GM19351 (cell line): ENCODE results near the gene KCND3.
"Not testable (repeated sequence)": the region's sequence is repeated elsewhere in the genome, so short reads cannot be mapped to it uniquely, and the experiment has no call there.

Experiments
- ATAC-seq: cut with Tn5 transposase; IDR thresholded peaks from one replicate; pipeline ENCODE4 v1.9.1; 2021; ENCODE audit warnings: mild to moderate bottlenecking, moderate library complexity; ENCODE audit not compliant: unreplicated experiment

KCND3 gene

DNA sequence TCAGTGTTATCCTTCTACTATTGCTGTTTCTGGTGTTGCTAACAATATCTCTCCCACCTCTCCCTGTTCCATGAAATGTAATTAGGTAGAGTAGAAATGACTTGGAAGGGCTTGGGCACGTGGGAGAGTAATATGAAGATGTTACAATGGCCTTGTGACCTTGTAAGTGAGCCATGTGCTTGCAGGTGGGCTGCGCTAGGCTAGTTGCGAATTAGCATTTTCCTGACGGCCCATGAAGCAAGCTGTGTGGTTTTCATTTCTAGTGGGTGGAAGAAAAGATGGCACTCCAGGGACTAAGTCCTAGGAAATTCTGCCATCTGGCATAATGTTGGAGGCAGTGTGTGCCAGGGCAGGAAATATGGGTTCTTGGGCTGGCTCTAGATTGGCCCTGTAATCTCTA, 241.5 kb downstream of the KCND3 start:
- ATAC-seq, result no peak

DNA sequence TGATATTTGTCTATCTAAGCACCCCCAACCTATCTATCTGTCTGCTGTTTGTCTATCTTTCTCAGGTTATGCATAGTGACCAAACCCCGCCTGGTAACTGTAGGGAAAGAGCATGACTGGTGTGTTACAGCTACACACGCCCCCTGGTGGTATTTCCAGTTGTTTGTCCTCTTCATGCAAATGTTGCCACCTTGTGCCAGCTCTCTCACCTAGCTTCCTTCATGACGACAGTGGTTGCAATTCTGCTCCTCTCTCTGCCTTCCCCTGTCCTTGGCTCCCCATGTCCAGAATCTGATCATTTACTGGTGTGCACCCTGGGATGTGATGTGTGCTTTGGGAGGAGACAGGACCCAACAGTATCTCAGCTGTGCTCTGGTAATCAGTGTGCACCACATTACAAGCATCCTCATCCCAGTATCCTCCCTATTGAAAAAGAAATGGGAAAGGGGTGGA, 242.2 kb downstream of the KCND3 start:
- no peak for ATAC-seq

DNA sequence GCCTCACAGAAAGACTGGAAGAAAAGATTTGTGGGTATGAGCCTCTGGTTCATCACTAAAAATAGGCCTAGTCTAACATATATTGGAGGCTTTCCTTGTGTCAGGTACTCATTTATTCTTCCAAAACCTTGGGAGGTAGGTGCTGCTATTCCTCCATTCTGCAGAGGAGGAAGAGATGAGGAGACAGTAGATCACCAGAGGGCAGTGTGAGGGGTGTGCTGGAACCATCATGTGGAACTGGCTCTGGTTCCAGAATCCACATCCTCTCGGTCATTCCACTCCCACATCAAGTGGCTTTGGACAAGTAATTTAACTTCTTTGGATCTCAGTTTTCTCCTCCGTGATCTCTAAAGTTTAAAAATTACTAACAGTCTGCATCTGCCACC, 242.9 kb downstream of the KCND3 start:
- no peak for ATAC-seq

DNA sequence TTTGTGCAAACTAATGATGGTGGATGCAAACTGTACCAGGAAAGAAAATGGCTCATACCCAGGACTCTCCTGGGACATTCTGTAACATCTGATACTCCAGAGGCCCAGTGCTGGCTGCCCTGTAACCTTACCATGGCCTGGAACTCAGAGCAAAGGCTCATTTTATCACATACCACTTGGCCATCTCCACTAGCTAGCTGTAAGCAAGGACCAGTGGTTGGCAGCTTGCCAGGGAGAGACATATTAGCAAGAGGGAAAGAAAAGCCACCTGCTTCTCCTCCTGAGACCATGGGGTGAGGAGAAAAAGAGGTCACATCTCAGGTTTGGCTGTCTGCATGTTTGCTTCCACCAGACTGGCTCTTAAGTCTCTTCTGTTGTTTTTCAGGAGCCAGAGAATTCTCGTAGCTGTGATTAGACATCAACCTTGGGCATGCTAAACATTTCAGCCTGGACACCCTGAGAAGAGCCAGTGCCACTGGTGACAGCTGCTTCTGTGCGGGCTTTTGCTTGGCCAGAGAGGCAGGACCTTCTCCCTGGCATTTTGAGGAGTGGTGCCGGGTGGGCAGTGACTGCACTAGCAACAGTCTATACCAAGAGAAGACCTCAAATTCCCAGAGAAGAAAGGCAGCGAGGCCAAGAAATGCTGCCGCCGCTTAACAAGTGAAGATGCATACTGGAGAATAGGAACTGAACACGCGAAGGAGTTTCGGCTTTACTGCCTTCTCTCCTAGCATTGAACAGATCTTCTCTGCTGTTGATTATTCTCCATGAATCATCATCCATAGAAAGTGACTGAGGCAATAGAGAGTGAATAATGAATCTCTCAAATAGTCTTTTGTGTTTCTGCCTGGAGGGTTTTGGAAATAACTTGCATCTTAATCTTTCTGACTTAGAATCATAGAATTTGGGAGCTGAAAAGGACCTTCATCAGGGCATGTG, 243.5 kb downstream of the KCND3 start:
- ATAC-seq, result no peak

DNA sequence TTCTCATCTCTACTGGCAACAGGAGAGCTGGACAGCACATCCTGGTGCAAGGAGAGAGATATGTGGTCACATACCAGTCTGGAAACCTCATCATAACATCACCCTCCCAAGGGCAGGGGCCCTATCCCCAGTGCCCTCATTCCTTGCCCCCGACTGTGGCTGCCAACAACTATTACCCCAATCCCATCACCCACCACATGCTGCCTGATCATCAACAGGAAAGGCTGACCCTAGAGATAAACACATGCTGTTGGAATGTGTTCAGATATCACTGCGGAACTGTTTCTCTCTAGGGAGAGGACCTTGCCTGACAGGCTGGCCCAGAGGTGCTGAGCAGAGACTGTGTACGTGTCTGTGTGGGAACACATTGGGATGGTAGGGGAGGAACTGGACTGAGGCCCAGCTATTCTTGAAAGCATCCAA, 245.8 kb downstream of the KCND3 start:
- no peak for ATAC-seq

DNA sequence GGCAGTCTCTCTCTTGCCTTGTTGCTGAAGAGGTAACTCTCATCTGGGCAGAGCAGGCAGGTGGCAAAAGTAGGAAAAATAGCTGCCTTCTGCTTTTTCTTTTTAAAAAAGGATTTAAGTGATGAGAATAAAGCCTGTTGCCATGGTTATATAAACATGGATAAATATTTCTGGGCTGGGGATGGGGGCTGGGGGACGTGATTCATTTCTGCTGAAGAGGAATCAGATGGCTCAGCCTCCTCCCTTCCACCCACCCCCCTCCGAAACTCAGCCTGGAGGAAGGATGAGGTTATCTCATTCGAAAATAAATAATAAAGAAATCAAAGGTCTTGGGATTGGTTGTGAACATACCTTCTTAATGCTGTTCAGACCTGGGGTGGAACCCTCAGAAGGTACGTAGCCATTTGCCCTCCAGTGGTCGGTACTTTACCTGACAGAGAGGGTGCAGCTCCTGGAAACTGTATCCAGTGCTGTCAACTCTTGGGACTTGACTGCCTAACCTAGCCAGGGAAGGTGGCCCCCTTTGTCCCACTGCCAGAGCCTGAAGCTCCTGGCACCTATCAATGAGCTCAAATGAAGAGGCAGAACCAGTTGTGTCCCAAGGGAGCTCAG, 246.4 kb downstream of the KCND3 start:
- no peak for ATAC-seq

DNA sequence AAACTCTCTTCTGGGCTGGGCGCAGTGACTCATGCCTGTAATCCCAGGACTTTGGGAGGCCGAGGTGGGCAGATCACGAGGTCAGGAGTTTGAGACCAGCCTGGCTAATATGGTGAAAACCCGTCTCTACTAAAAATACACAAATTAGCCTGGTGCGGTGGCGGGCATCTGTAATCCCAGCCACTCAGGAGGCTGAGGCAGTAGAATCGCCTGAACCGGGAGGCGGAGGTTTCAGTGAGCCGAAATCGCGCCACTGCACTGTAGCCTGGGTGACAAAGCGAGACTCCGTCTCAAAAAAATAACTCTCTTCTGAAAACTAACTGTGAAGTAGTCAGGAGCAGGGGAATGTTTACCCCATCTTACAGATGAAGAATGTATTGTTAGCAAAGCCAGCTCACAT, 247.2 kb downstream of the KCND3 start:
- ATAC-seq, result not testable (repeated sequence)

DNA sequence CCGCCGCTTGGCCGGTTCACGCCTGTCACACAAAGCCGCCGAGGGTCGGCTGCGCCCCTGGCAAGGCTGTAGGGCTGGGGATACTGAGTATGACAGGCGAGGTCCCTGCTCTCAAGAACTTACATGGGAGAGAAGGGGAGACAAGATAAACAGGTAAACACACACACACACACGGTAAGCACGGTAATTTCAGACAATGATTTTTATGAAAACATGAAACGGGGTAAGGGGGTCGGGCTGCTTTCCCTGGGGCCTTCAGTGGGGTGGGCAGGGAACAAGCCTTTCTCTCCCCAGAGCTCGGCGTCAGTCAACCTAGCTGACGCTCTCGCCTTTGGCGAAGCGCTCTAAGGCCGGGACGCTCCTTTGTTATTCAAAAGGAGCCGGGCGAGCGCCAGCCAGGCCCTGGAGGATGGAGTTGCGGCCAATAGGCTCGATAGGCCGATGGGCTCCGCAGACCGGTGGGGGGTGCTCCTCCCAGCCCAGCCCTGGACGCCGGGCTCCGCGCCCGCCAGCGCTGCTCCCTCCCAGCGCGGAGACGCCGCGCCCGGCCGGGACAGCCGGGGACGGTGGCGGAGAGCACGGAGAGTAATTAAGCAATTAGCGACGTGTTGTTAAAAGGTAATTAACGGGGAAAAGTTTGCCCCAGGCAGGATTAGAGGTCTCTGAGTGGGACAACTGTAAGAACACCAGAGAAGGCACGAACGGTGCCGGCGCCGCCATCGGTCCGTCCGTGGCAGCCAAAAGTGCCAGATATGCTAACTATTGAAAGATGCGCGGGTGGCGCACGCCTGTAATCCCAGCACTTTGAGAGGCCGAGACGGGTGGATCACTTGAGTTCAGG, 249.3 kb downstream of the KCND3 start:
- no peak for ATAC-seq

DNA sequence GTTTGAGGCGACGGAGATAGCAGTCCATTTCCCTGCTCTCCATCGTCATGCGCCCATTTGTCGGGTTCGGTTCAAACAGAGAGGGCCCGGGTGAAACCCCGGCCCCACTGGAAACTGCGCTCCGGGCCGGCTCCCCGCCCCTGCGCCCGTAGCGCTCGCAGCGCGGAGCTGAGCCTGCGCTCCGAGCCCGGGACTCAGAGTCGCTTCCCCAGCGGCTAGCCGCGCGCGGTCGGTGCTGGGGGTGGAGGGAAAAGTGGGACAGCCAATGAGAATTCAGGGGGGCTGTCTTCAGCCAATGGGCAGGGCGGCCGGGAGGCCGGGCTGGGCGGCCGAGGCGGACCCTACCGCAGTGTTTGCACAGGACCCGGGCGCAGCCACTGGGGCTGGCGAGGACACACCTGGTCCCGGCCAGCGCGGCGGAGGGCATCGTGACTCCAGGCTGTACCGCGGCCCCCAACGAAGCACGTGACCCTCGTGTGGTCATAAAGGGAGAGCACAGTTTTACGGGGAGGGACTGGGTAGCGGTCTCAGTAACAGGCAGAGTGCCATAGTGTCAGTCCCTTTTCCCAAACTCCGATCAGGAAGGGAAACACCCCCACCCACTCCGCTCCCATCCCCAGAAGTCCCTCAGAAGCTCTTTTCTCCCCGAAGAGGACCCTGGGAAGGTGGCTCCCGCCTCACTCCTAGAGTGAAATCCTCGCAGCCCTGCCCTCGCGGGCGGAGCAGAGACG, 250.1 kb downstream of the KCND3 start, which contains the start of gene INKA2:
INKA2 (minus strand) TSS at position 202 of the 731 bp plus-strand sequence; CDS start at position 49, 153 bp downstream.
- ATAC-seq, result peak; percentile 82

DNA sequence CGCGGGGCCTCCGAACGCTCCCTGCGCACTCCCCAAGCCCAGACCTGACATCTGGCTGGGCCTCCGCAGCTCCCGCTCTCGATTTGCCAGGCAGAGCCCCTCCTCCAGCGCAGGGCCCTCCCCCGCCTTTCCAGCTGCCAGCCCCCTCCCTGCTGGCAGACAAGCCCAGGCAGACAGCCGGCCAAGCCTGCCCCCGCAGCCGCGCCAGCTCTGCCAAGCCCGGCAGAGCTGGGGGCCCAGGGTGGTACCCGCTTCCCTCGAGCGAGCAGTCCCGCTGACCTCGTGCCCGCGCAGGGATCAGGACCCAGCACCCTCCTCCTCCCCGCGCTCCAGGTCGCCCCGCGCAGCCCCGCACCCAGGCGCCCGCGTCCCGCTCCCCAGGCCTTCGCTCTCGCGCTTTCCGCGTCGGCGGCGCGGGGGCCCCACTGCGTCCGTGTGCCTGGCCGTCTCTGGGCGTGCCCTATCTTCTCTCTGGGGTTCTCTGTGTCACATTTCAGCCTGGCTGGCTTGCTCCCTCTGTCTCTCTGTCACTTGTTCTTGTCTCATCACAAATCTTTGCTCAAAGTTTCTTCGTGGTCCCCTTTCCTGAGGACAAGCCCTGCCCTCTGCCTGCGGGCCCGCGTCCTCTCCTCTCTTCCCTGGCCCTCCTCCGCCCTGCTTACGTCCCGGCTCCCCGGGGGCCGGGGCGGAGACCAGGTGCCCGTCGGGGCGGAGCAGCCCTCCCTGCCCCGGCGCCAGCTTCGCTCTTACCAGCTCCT, 250.9 kb downstream of the KCND3 start:
- peak; percentile 54 for ATAC-seq

DNA sequence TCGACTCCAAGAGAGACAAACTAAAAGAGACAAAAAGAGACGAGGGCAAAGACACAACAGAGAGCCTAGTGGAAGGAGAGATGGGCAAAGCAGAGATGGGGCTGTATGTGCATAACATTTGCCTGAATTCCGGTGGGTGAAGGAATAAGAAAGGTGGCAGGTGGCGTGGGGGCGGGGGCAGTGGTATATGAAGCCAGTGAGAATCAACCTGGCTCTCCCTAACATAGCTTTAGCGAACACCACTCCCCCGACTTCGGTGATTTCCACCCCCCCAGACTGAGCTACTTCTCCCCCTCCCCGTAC, 251.4 kb downstream of the KCND3 start:
- no peak for ATAC-seq

DNA sequence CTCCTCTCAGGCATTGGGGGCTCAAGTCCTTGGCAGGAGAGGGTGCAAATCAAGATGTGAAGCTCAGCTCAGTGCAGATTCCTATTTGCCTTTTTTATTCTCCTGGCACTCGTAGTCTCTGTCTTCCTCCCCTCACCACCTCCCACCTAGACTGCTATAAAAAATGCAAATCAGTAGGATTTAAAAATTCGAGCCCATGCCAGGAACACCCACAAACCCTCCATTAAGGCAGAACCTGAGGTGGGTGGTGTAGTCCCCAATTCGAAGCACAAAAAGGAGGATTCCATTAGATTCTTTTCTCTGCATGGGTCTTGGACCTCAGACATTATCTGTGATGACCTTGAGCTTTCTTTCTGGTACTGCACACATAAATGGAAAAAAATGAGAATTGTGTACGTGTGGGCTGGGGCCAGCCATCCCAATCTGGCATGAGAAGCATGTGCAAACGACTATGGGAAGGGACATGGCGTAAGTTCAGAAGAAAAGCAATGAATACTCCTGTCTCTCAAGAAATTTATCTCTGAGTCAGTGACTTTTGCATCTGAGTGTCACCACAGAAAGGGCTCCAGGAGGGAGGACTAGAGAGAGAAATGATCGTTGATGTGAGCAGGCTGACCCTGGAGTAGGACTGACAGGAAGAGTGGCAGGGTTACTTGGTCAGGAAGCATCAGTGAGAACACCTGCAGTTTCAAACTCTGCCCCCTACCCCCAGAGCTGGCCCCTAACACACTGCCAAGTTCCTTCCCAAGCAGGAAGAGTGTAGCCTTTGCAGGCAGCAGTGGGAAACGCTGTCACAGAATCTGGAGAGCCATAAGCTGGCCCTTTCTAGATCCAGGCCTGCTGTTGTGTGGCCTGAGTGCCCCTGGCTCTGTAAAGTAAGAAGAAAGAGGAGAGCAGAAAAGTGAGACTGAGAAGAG, 252.0 kb downstream of the KCND3 start:
- ATAC-seq, result no peak

DNA sequence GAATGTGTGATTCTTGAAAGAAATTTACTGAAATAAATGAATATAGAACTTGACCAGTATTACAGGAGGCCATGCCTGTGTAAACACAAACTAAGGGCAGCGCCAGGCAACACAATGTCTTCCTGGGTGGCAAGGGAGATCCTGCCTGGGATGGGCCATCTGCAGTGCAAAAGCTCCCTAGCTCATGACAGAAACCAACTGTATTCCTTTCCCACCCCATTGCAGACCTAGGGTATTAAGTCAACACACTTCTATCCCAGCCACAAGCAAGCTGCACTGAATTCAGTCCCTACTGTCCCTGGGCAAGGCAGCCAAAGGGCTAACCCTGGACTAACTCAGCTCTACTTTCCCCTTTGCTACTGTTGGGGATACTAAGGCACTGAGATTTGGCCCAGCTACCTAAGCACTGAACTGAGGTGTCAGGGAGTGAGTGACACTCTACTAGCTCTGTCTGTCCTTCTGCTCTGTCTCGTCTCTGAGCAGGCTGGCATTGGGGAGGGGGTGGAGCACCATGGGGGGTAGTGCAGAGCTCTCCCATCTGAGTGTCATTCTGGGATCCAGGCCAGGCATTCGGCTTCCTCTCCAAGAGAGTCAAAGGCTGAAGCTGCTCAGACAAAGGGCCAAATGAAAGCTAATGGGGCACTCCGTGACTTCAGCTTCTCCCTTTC, 252.8 kb downstream of the KCND3 start:
- ATAC-seq, result no peak

DNA sequence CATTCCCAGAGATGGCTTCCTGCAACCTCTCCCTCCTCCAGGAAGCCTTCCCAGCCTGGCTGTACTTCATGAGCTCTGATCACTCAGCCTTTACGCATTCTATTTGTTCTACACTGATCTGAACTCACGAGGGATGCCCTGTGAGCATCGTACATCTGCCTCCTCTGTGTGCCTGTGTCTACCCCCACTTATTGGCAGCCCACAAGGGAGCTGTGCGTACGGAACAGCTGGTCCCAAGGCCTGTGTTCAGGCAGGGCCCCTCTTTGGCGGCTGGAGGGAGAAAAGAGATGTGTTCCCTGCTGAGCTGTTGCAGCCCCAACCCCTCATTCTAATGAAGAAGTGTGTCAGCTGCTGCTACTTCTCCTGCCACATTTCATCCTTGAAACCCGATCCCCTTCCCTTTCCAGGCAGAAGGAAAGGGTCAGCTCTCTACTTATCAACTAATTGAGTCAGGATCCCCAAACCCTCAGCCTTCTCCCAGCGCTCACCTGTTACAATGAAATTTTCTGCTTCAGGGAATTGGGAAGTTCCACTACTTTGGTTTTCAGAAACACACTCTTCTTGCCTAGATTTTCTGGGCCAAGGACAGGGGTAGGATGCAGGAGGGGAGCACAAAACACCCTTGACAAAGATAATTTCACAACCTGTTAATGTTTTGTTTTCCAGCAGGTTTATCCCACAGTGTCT, 253.5 kb downstream of the KCND3 start:
- ATAC-seq, result no peak

DNA sequence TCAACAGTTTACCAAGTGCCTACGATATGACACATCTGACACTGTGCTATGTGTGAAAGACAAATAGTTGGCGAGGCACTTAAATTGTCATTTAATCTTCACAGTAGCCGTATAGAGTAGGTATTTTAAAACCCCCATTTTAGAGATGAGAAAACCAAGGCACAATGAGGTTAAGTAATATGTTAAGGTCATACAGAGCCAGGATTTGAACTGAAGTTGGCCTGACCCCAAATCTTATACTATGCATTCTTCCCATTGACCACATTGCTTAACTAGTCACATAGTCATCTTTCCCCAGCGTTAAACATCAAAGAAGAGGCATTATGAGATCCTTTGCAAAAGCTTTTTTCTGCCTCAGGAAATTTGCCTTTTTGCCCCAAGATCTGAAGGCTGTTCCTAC, 254.1 kb downstream of the KCND3 start:
- ATAC-seq, result no peak

DNA sequence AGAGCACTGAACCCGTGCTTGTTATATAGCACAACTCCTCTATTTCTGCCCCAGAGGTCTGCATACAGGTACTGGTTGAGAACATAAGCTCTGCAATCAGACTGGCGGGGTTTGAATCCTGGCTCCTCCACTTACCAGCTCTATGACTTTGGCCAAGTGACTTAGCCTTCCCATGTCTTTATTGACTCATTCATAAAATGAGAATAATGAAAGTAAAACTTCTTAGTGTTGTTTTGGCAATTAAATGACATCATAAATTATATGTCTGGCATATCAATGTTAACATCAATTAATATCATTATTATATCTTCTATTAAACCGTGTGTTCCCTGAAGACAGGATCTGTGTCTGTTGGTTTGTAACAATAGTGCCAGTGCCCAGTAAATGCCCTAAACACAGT, 254.6 kb downstream of the KCND3 start:
- ATAC-seq, result no peak

DNA sequence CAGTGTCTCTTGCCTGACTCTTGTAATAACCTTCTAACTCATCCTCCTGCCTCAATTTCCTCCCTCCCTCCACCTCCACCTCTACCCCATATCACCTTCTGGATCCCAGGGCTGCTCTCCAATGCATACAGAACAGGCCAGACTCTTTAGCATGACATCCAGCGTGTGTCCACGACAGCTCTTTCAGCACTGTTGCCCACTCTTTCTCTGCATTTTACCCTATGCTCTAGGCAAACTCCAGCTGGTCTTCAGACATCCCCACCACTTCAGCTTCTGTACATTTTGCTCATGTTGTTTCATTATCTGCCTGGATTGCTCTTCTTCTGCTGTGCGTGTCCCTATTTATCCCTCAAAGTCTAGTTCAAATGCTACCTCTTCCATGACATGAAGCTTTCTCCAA, 255.0 kb downstream of the KCND3 start:
- ATAC-seq, result no peak

DNA sequence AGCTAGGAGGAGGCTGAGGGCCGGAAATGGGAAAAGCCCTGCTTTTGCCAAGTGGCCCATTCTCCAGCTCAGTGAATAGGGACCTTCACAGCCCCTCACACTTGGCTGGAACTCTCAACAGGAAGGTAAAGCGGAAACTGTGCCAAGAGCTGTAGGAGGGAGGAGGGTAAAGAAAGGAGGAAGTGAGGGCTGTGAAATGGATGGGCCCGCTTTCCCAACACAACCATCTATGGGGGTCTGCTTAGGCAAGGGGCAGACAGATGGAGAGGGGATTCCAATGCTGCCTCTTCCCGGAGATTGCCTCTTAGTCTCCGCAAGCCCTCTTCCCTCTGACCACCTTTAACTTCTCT, 255.5 kb downstream of the KCND3 start:
- ATAC-seq, result no peak
